Hippocampal formation (tissue), 2 donors: ENCODE results near the gene RFLNA.
A peak's percentile ranks its signal among the peaks of the same experiment; 100 is the strongest.

Experiments used
- DNase-seq, 2 donors: peaks; one replicate each; lab custom pipeline; 2025; lab: John Stamatoyannopoulos, UW

Gene RFLNA

DNA sequence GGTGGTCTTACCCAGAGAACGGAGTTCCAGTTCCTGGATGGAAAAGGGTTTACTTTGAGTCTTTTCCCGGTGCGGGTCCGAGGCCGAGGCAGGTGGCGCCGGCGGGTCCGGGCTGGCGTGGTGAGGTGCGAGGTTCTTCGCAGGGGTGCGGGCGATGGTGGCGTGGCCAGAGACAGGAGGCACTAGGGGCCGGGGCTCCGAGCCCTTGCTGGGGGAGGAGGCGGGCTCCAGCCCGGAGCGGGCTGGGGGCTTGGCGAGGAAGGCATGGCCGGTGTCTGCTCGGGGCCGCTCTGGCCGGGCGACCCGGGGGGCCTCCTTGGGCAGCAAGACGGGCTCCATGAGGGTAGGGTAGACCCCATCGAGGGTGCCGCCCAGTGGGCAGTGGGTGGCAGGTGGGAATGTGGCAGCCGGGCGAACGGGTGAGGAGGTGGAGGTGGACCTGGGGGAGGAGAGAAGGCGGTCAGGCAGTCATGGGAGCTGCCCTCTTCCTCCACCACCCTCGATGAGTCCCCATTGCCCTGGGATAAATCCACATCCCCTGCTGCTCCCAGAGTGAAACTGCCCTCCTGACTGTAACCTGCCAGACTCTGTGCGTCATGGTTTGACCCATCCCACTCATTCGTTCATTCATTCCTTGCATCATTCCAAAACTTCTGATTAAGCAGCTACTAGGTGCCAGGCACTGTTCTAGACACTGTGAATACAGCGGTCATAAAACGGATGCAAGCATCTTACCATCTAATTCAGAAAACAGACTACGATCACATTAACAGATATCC, 42.0 kb downstream of the RFLNA start:
- DNase-seq: no peak

DNA sequence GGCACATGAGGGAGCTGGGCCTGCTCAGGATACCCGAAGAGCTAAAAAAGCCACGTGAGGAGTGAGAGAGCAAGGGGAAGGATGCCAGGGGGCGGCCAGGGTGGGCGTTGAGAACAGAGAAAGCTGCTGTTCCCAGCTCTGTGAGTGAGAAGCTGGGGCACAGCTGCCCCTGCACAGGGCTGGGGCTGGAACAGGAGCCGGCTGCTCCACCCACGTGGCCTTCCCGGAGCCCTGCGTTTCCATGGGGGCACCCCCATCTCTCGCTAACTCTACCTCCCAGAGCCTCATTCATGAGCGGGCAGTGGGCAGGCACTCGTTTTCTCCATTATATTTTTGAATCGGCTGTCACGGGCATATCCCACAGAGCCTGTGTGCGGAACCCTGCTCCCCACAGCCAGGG, 42.7 kb downstream of the RFLNA start:
- DNase-seq: no peak

DNA sequence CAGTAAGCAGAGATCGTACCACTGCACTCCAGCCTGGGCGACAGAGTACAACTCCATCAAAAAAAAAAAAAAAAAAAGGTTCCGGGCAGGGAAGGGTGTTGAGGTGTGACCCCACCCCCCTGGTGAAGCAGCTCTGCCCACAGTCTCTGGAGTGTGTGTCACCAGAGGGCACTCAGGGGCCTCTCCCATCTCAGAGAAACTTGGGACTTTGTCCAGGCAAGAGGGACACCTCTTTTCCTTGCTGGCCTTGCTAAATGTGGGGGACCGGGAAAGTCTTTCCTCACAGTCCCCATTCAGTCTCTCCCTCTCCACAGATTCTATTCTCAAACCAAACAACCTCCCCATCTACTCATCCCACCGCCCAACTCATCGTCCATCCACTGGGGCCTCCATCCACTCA, 43.6 kb downstream of the RFLNA start:
- DNase-seq: no peak

DNA sequence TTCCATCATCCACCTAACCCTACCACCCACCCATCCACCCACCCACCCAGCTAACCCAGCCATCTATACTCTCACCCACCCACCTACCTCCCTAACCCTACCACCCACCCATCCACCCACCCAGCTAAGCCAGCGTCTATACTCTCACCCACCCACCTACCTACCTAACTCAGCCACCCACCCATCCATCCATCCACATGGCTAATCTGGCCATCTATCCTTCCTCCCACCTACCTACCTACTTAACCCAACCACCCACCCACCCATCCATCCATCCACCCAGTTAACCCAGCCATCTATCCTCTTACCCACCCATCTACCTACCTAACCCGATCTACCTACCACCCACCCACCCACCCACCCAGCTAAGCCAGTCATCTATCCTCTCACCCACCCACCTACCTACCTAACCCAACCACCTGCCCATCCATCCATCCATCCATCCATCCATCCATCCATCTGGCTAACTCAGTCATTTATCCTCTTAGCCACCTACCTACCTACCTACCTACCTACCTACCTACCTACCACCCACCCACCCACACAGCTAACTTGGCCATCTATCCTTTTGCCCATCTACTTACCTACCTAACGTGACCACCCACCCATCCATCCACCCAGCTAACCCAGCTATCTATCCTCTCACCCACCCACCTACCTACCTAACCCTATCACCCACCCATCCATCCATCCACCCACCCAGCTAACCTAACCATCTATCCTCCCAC, 44.1 kb downstream of the RFLNA start:
- no peak for DNase-seq

DNA sequence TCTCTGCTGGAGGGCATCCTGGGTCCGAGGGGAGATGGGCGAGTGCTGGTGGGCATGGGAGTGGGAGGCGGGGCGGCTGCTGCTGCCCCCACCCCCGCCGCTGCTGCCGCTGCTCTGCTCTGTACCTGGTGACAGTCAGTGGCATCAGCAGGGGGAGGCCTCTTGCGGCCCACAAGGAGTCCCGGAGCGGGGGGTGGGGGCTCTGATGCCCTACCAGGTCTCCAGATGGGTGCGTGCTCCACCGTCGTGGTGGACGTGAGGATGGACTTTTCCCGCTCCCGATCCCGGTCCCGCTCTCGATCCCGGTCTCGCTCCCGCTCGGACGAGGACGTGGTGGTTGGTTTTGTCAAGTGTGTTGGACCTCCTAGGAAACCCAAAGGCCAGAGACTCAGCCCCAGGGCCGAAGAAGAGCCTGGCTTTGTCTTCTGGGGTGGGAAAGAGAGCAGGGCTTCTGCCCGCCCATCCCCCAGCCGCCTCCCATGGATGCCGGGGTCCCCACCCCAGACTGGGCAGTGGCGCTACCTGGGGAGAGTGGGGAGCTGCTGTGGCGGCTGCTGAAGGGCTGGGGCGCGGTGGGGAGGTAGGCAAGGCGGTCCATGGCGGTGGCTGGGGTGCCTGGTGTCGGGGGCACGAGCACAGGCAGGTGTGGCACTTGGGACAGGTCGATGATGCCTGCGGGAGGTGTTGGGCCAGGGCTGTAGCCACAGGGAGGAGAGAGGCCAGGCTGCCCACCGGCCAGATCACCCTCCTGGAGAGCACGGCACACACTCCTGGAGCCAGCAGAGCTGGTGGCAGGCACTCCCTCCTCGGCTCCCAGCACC, 45.4 kb downstream of the RFLNA start:
- no peak for DNase-seq

DNA sequence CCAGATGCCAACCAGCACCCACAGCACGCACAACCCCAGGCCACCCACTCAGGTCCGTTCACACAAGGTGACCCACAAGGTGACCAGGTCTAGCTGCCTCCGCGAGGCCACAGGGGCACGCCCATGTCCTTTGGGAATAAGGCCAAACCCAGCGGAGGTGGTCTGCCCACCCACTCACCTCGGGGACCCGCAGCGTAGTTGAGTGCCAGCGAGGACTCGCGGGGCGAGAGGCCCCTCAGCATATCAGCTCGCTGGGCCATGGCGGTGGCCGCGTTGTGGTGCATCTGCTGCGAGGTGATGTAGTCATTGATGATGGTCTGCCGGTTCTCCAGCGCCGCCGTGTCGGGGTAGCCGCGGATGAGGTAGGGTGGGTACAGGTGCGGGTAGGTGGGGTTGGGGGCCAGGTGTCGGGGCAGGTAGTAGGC, 46.8 kb downstream of the RFLNA start:
- DNase-seq: no peak

DNA sequence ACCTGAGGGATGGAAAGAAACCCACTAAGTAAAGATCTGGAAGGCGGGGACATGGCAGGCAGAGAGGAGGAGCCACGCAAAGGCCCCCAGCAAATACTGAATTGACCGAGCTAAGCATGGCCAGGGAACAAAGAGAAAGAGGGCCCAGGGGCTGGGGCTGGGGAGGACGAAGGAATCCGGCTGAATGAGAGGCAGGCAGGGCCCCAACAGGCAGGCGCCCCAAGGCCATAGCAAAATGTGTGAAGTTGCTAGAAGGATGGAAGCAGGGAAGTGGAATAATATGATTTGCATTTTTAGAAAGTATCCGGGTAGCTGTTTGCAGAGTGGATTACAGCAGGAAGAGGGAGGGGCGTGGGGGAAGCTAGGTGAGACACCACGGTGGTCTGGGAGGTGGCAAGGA, 49.1 kb downstream of the RFLNA start:
- no peak for DNase-seq

DNA sequence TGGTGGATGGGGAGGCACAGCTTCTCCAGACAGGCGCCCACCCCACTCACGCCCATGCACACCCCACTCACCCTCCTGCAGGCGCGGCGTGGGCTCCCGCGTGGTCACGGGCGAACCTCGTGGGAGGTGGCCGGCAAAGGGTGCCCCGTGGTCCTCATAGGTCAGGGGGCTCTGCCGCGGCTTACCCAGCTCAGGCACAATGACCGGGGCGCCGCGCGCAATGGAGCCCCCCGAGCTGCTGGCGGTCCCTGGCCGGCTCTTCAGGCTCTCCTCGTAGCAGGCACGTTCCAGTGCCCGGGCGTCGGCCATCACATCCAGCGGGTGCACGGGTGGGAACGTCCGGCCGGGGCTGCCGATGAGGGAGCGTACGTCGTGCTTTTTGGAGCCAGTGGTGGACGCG, 49.6 kb downstream of the RFLNA start:
- DNase-seq: no peak

DNA sequence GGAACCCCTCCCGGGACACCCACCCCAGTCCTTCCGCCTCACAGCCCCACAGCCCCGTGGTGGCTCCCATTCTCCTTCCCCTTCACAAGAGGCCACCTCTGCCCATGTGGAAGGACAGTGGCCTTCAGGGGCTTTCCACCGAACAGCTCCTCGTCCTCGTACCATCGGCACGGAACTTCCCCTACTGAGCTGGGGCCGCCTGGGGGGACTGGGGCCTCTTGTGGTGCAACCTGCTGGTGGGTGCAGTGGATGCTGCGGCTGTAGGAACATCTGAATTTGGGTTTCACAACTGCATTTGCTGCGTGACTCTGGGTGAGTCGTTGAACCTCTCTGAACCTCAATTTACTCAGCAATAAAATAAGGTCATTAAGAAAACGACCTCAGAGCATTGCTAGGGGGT, 50.9 kb downstream of the RFLNA start:
- no peak for DNase-seq

DNA sequence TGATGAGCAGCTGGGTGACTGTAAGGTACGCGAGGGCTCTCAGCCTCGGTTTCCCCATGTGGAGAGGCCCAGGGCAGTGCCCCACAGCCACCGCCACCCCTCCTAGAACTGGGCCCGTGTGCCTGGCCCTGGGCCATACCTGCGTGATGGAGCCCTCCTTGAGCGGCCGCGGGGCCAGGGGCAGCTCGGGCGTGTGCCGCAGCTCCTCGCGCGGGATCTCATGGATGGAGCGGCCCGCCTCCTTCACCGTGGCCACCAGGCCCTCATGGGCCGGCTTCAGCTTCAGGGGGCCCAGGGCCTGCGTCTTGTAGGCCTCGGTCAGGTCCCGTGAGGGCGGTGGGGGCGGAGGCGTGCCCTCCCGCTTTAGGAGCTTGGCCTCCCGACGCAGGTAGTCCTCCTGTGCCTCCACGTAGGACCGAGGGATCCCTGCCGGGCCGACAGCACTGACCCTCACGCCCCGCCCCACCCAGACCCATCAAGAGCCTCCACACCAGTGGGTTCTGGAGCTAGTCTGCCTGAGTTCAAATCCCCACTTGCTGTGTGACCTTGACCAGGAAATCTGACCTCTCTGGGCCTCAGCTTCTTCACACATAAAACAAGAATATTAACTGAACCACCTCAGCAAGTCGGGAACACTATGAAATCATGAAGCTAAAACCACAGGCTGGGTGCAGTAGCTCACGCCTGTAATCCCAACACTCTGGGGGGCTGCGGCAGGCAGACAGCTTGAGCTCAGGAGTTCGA, 51.7 kb downstream of the RFLNA start:
- no peak for DNase-seq

DNA sequence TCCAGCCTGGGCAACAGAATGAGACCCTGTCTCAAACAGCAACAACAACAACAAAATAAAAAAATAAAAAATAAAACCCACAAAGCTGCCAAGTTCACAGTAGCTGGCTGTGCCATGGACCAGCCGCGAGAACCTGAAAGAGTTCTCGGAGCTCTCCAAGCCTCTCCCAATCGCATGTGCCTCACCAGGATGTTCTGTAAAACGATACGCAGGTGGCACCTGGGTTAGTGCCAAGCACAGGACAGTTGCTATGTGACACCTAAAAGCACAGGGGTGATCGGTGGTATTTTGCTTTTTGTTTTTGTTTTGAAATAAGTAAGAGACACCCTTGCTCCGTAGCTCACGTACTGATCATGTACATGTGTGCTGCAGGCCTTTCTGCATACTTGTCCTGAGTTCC, 52.4 kb downstream of the RFLNA start:
- DNase-seq: no peak

DNA sequence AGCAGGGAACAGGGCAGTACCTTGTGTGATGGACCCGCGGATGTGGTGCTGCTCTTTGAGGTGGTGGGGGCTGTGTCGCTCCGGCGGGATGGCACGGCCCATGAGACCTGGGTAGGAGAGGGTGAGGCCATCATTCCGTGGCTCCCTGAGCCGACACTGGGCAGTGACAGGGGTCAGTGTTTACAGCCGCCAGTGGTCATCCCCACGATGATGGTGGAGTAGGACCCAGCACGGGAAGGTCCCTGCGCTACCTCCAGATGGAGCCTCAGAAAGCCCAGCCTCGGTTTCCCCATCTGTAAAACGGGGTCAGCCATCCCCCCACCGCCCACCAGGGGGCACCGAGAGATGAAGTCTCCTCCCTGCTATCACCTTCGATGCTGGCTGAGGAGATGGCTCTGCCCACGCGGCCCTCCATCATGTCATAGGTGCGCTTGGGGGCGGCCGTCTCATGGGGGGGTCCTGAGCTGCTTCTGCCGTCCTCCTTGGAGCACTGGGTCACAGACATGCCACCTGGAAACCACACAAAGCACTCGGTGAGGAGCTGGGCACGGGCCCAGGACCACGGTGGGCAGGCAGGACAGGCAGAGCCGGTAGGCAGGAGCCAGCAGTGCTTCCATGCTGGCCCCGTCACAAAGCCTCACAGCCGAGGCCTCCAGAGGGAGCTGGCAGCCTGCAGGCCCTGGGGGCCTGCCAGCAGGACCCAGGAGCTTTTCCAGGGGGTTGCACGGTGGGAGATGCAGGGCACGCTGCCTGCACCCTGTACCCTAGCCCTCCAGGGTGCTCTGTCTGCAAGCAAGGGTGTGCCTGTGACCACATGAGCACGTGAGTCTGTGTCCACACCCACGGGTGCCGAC, 53.1 kb downstream of the RFLNA start:
- no peak for DNase-seq

DNA sequence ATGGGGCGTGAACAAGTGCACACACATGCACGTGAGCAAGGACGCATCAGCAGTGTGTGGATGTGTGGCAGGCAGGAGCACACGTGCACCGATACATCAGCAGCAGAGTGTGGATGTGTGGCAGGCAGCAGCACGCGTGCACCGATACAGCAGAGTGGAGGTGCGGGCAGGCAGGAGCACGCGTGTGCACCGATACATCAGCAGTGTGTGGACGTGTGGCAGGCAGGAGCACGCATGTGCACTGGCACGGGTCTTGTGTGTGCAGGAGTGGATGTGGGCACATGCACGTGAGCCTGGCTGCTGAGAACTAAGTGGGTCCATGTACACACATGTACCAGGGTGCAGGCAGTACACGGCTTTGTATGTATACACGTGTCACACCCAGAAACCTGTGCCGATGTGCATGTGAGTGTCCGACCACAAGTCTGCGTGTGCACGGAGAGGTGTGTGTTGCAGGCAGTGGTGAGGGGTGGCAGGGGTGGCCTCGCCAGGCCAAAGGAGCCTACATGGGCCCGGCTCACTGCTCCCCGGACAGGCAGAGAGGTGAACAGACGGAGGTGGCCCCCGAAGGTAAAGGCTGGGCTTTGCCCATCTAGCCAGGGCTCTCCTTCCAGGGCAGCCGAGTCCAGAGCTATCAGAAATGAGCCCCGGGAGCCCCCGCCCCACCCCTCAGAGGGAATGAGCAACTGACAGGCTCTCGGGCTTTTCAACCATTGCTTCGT, 53.9 kb downstream of the RFLNA start:
- no peak for DNase-seq

DNA sequence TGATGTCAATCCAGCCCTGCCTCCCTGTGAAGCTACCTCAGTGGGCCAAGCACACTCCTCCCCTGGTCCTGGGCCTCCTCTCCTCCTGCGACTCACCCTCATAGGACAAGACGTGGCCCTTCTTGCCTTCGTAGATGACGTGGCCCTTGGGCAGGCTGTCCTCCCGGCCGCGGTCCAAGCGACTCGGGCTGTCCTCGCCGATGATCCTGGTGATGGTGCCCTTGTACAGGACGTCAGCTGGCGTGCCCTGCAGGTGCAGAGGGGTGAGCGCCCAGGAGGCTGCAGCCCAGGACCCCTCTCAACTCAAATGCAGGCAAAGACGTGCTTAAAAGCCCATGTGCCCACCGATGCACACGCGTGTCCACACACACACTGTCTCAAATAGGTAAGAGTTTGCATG, 55.6 kb downstream of the RFLNA start:
- DNase-seq: no peak

DNA sequence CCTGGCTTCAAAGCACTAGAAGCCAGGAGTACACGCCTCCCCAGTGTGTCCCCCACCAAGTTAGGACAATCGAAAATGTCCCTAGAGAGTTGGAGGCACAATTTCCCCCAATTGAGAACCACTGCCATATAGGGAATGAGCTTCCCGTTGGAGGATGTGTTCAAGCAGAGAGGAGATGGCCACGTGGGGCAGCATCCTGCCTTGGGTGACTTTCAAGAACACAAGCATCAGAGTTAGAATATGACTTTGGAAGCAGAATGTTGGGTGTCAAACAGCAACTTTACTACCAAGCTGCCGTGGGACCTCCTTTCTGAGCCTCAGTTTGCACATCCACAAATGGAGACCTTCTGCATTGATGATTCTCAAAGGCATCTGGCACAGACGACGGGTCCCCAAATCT, 56.5 kb downstream of the RFLNA start:
- DNase-seq: peak in 1 of 2 donors; percentile 15

DNA sequence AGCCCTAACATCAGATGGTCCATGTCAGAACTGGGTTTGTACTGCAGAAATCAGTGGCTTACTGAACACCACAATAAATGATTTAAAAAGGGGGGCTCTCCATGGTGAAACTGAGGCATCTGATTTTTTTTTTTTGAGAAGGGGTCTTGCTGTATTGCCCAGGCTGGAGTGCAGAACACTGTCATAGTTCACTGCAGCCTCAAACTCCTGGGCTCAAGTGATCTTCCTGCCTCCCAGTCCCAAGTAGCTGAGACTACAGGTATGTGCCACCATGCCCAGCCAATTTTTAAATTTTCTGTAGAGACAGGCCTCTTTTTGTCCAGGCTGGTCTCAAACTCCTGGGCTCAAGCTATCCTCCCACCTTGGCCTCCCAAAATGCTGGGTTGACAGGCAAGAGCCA, 57.4 kb downstream of the RFLNA start:
- no peak for DNase-seq

DNA sequence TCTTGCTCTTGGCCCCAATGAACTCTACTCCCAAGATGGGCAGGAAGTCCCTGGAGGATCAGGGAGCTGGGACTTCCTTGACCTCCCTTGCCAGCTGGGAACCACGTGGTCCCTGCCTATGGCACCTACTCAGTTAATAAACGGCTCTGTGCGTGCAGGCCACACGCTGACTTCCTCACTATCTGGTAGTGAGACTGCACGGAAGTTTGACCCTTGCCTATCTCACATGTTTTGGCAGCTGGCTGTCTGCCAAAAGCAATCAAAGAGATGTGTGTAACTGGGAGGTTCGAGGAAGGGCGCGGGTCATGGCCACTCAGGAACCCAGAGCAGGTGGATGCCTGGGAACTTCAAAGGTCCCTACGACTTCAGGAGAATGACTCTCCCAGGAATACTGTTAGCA, 57.9 kb downstream of the RFLNA start:
- no peak for DNase-seq

DNA sequence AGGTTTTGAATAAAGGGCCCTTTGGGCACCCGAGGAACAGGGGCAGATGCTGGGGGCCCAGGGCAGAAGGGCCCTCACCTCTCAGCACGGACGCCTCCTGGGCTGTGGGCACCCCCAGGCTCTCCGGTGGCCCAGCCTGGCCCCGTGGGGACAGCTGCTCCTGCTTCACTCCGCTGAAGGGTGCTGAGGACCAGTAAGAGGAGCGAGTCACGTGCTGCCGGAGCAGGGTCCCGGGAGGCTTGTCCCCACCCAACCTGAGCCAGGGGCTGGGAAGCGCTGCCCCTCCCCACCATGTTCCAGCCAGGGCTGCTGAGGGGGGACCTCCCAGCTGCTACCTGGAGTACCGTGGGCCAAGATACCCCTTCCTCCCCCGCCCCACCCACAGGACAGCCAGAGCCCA, 59.5 kb downstream of the RFLNA start:
- no peak for DNase-seq

DNA sequence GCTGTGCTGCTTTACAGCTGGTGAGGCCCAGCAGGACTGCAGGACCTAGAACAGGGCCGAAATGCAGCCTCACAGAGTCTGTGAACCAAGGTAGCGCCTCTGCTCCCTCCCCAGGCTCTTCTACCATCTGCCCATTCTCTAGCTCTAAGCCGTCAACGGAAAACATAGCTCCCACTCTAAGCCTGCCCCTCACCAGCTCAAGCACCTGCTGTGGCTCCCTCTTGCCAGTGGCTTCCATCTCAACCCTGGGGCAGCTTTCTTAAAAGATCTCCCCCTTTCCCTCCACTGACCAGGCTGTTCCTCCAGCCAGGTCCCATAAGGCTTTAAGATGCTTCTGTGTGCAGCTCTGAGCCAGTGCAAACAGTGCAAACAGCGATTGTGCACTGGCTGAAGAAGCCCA, 61.3 kb downstream of the RFLNA start:
- no peak for DNase-seq

DNA sequence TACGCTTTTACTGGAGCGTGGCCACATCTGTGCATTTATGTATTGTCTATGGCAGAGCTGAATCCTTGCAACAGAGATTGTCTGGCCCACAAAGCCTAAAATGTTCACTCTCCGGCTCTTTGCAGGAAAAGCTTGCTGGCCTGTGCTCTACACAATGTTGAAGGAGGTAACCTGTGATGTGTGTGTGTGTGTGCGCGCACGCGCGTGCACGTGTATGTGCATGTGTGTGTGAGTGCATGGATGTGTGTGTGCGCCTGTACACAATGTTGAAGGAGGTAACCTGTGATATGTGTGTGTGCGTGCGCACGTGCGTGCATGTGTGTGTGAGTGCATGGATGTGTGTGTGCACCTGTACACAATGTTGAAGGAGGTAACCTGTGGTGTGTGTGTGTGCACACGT, 62.7 kb downstream of the RFLNA start:
- no peak for DNase-seq
